Gastrocnemius medialis (tissue), 4 donors: ENCODE data around the gene CCDC138.

ENCODE experiments used
- POLR2A ChIP-seq, 2 donors: fragments of 450-650 bp; IDR thresholded peaks; one replicate each; pipeline ENCODE4 v1.6.1; 2017; ENCODE audit warnings: antibody characterized with exemption in 2 of 2, mild to moderate bottlenecking in 2 of 2, moderate library complexity in 2 of 2
- TF ChIP-seq, protein P1 (sequence below), 5 experiments: fragments of 450-650 bp in 3 of 5; fragments of 200-600 bp in 2 of 5; sonication (generic) in 2 of 5; IDR thresholded peaks in 4 of 5; conservative IDR thresholded peaks in 1 of 5; 1 replicate in 4 of 5; 2 replicates in 1 of 5; pipeline ENCODE4 v1.5.1; 2016 to 2019; ENCODE audit warnings: antibody characterized with exemption in 5 of 5, mild to moderate bottlenecking in 3 of 5, moderate library complexity in 3 of 5

DNA sequence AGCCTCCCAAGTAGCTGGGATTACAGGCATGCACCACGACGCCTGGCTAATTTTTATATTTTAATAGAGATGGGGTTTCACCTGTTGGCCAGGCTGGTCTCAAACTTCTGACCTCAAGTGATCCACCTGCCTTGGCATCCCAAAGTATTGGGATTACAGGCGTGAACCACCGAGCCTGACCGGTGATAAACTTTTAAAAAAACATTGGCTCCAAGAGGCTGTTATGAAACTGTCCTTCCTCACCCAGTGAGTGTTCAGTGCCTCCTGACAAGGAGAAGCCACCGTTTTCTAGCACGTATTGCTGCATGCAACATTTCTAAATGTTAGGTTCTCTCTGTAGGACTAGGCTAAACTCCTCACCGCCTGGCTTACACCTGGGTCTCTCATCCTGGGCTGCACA lies 139.2 kb downstream of the CCDC138 start:
- TF ChIP-seq, protein P1, sequence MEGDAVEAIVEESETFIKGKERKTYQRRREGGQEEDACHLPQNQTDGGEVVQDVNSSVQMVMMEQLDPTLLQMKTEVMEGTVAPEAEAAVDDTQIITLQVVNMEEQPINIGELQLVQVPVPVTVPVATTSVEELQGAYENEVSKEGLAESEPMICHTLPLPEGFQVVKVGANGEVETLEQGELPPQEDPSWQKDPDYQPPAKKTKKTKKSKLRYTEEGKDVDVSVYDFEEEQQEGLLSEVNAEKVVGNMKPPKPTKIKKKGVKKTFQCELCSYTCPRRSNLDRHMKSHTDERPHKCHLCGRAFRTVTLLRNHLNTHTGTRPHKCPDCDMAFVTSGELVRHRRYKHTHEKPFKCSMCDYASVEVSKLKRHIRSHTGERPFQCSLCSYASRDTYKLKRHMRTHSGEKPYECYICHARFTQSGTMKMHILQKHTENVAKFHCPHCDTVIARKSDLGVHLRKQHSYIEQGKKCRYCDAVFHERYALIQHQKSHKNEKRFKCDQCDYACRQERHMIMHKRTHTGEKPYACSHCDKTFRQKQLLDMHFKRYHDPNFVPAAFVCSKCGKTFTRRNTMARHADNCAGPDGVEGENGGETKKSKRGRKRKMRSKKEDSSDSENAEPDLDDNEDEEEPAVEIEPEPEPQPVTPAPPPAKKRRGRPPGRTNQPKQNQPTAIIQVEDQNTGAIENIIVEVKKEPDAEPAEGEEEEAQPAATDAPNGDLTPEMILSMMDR (IDR thresholded peaks at IDR 0.05 in 4 of 5, conservative IDR thresholded peaks at IDR 0.05 in 1 of 5): no peak
- no peak for TF ChIP-seq POLR2A (IDR thresholded peaks at IDR 0.05)
